Activated CD8-positive, alpha-beta memory T cell treated with anti-CD3 and anti-CD28 coated beads for 24 hours (primary cell): ENCODE results near the gene HINFP.
"Not testable (repeated sequence)": the region's sequence is repeated elsewhere in the genome, so short reads cannot be mapped to it uniquely, and the experiment has no call there.

Experiments
- DNase-seq: peaks from one replicate; pipeline ENCODE4 v3.0.0-alpha.2; 2020

Gene HINFP

GRCh38 chr11:119160151-119160550, 38.8 kb downstream of the HINFP start:
- DNase-seq, result no peak

- DNase-seq, result no peak
These were observed 40.5 kb downstream of the HINFP start for GRCh38 chr11:119161871-119162270.

DNA sequence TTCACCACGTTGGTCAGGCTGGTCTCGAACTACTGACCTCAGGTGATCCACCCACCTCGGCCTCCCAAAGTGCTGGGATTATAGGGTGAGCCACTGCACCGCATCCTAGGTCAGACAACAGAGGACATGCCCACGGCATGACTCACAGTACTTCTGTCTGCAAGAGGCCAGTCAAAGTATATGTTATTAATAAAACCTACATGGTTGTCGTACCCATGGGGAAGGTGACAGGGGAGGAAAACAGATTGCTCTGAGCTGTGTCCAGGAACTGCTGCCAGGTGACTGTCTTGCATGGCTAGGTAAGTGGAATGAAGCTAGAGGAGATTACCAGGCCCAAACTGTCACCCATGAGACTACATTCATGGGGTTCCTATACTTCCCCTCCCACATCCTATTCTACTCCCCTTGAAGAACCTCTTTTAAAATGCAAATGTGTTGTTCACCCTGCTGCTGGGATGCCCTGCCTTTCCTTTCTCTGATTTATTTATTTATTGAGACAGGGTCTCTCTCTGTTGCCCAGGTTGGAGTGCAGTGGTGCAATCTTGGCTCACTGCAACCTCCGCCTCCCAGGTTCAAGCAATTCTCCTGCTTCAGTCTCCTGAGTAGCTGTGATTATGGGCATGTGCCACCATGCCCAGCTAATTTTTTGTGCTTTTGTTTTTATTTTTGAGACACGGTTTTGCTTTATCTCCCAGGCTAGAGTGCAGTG, 45.1 kb downstream of the HINFP start:
- DNase-seq, result no peak

- DNase-seq, result not testable (repeated sequence)
These were observed 45.7 kb downstream of the HINFP start for GRCh38 chr11:119167077-119167458.

GRCh38 chr11:119167933-119168332, 46.6 kb downstream of the HINFP start:
- DNase-seq, result no peak

- DNase-seq, result peak; percentile 93
These were observed 47.3 kb downstream of the HINFP start, which contains the start of gene NLRX1 for GRCh38 chr11:119168471-119169281. TSS of gene NLRX1 (plus strand) at chr11:119168725. CDS start at chr11:119171404, 2,679 bp downstream.

- DNase-seq, result no peak
These were observed 47.9 kb downstream of the HINFP start for GRCh38 chr11:119169282-119169719.

GRCh38 chr11:119172513-119172912, 51.1 kb downstream of the HINFP start:
- no peak for DNase-seq

DNA sequence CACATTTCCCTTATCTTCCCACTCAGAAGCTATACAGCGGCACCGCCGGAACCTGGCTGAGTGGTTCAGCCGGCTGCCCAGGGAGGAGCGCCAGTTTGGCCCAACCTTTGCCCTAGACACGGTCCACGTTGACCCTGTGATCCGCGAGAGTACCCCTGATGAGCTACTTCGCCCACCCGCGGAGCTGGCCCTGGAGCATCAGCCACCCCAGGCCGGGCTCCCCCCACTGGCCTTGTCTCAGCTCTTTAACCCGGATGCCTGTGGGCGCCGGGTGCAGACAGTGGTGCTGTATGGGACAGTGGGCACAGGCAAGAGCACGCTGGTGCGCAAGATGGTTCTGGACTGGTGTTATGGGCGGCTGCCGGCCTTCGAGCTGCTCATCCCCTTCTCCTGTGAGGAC, 52.1 kb downstream of the HINFP start:
- no peak for DNase-seq

GRCh38 chr11:119175493-119176077, 54.2 kb downstream of the HINFP start:
- no peak for DNase-seq

GRCh38 chr11:119178166-119178680, 56.8 kb downstream of the HINFP start:
- no peak for DNase-seq

- no peak for DNase-seq
These were observed 58.0 kb downstream of the HINFP start for GRCh38 chr11:119179342-119179741.

GRCh38 chr11:119179983-119180382, 58.6 kb downstream of the HINFP start:
- DNase-seq, result no peak

GRCh38 chr11:119180729-119181676, 59.6 kb downstream of the HINFP start:
- no peak for DNase-seq

DNA sequence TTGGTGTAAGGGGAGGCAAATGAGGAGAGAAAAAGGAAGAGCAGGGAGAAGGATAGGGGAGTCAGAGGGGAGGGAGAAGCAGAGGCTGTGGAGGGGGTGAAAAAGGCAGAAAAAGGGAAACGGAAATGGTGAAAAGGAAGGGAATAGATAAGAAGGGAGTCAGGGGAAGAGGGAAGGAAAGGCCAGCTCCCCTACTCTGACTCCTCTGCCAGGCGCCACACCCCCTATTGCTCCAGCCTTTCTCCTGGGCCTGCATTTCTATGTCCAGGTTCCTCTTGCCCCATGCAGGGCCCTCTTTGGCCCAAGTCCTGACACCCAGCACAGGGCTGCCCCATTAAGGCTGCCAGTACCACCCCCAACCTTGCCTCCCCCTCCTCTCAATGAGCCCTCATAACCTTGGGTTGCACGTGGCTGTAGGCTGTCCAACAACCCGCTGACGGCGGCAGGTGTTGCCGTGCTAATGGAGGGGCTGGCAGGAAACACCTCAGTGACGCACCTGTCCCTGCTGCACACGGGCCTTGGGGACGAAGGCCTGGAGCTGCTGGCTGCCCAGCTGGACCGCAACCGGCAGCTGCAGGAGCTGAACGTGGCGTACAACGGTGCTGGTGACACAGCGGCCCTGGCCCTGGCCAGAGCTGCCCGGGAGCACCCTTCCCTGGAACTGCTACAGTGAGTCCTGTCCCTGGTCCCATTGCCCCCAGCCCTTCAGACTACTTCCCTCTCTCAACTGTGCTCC, 60.5 kb downstream of the HINFP start:
- DNase-seq, result no peak

DNA sequence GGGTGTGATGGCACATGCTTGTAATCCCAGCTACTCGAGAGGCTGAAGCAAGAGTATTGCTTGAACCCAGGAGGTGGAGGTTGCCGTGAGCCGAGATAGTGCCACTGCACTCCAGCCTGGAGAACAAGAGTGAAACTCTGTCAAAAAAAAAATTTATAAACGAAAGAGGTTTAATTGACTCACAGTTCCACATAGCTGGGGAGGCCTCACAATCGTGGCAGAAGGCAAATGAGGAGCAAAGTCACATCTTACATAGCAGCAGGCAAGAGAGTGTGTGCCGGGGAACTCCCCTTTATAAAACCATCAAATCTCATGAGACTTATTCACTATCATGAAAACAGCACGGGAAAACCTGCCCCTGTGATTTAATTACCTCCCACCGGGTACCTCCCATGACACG, 63.0 kb downstream of the HINFP start:
- not testable (repeated sequence) for DNase-seq
